Mesodermal cell (in vitro differentiated cells): ENCODE measurements around the gene CAPRIN2.

ENCODE experiments used
- H3K27ac ChIP-seq: 2 replicates; pipeline ENCODE4 v1.7.0; 2013; ENCODE audit warnings: mild to moderate bottlenecking, low read depth, low read length, moderate library complexity; ENCODE audit not compliant: severe bottlenecking
- H3K36me3 ChIP-seq: 2 replicates; pipeline ENCODE4 v1.7.1; 2013; ENCODE audit warnings: mild to moderate bottlenecking, low read length, moderate library complexity; ENCODE audit not compliant: control insufficient read depth, insufficient read depth
- H3K4me1 ChIP-seq: one replicate; pipeline ENCODE4 v1.7.1; 2013; ENCODE audit warnings: mild to moderate bottlenecking, low read length; ENCODE audit not compliant: insufficient read depth, control insufficient read depth, poor library complexity, severe bottlenecking
- H3K4me3 ChIP-seq: 2 replicates; pipeline ENCODE4 v1.7.0; 2013; ENCODE audit warnings: low read length, control low read depth, mild to moderate bottlenecking; ENCODE audit not compliant: insufficient read depth, poor library complexity, severe bottlenecking; ENCODE audit errors: extremely low read depth
- H3K9me3 ChIP-seq: 2 replicates; pipeline ENCODE4 v1.7.1; 2013; ENCODE audit warnings: mild to moderate bottlenecking, low read length, moderate library complexity; ENCODE audit not compliant: control insufficient read depth
- WGBS, 2 experiments: methylation state at CpG; one replicate each; pipeline ENCODE4 v1.1.5; 2013; ENCODE audit warnings: missing lambda C conversion rate in 2 of 2; ENCODE audit not compliant: insufficient coverage in 2 of 2; 5-methylcytosine and 5-hydroxymethylcytosine counted together

CAPRIN2 gene

DNA sequence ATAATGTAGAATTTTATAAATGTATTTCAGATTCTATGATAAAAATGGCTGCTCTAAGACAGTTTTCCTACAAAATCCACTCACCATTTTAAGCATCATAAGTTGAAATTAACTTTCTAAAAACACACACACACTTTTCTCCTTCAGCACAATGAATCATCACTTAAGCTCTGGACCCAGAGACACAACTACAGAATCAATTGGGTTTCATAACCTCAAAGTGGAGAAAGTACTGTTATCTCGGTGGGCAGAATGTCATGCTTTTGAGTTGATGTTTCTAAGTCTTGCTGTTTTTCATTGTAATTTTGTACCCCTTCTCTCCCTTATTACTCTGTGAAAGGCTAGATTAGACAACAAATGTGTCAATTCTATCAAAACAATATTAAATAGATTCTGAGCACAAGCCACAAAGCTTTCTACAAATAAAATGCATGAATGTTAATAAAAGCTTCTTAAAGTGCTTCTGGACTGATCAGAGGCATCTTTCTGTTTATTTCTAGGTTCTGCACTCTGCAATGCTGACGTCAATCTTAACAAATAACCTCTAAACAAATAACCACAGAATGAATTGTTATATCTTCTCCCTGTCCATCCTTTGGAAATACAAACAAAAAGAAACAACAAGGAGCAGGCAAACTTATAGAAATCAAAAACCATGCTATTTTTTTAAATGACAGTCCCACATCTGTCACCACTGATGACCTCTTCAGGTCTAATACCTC is 67.3 kb downstream of the CAPRIN2 start:
- H3K4me1 ChIP-seq: peaks cover 3% of the 10 kb centered on the region
- peaks cover 3% of the 10 kb centered on the region for H3K36me3 ChIP-seq
- no peaks in the 10 kb centered on the region for H3K9me3 ChIP-seq
- H3K4me3 ChIP-seq: no peak overlapping the region
- 71 to 75% methylated on average over 1 of the region's 2 CpGs for WGBS, 2 experiments
- no peak overlapping the region for H3K27ac ChIP-seq

- WGBS, 2 experiments: 100% methylated on average over 1 of the region's 1 CpG
Measured at GRCh38 chr12:30679241-30679640, 75.5 kb downstream of the CAPRIN2 start.

DNA sequence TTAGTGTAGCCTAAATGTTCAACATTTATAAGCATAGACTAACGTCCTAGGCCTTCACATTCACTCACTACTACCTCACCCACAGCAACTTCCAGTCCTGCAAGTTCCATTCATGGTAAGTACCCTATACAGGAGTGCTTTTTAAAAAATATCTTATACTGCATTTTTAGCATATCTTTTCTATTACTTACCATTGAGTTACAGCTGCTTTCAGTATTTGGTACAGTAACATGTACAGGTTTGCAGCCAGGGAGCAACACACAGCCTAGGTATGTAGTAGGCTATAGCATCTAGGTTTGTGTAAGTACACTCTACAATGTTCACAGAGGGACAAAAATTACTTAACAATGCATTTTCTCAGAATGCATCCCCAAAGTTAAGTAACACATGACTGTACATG is 76.5 kb downstream of the CAPRIN2 start:
- no CpG with 5 or more reads among the region's 1 CpG for WGBS, 2 experiments
- H3K4me1 ChIP-seq: no peaks in the 10 kb centered on the region
- peaks cover 46% of the 10 kb centered on the region for H3K36me3 ChIP-seq
- H3K4me3 ChIP-seq: no peak overlapping the region
- no peaks in the 10 kb centered on the region for H3K9me3 ChIP-seq
- no peak overlapping the region for H3K27ac ChIP-seq

More at GRCh38 chr12:30679241-30679640, 75.5 kb downstream of the CAPRIN2 start:
- H3K4me3 ChIP-seq: no peak overlapping the region
- peaks cover 48% of the 10 kb centered on the region for H3K36me3 ChIP-seq
- no peaks in the 10 kb centered on the region for H3K9me3 ChIP-seq
- H3K4me1 ChIP-seq: no peaks in the 10 kb centered on the region
- H3K27ac ChIP-seq: no peak overlapping the region

DNA sequence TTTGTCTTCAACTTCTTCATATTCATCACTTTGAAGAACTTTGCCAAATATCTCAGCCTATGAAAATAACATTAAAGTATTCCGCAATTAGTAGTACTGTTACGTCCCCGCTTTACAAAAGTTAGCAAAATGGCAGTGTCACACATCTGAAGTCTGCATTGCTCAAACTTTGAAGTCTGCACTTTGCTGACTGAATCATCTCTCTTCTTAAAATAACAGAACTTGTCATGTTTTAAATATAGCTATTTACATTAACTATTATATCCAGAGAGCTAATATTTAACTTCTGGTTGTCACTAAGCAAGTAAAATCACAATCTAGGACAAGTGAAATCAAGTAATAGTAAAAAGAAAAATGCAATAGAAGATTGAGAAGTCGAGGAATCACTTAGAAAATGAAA is 93.5 kb downstream of the CAPRIN2 start:
- no peaks in the 10 kb centered on the region for H3K9me3 ChIP-seq
- no peak overlapping the region for H3K27ac ChIP-seq
- H3K4me3 ChIP-seq: no peak overlapping the region
- peaks cover 37% of the 10 kb centered on the region for H3K36me3 ChIP-seq
- 97 to 100% methylated on average over 3 of the region's 4 CpGs for WGBS, 2 experiments
- H3K4me1 ChIP-seq: no peaks in the 10 kb centered on the region
